Ascending aorta (tissue), 2 donors: ENCODE data around the gene DPYSL4. TPM values are rescaled to one million over a fixed set of nuclear protein-coding genes. Genes with fewer than 3 reads are reported as not detected.

ENCODE experiments used
- DNase-seq, 2 donors: peaks; one replicate each; pipeline ENCODE4 v3.0.0-alpha.2; 2019; ENCODE audit warnings: low spot score in 2 of 2
- H3K27ac ChIP-seq, 2 donors: fragments of 200-600 bp; sonication (generic); one replicate each; pipeline ENCODE4 v1.5.1; 2016 to 2017; ENCODE audit warnings: mild to moderate bottlenecking in 1 of 2
- H3K27me3 ChIP-seq: fragments of 200-600 bp; sonication (generic); one replicate; pipeline ENCODE4 v1.5.1; 2017
- H3K36me3 ChIP-seq, 2 donors: fragments of 200-600 bp; sonication (generic); one replicate each; pipeline ENCODE4 v1.5.1; 2016
- H3K4me1 ChIP-seq, 2 donors: fragments of 200-600 bp; sonication (generic); one replicate each; pipeline ENCODE4 v1.5.1; 2016 to 2017; ENCODE audit warnings: mild to moderate bottlenecking in 1 of 2
- H3K4me3 ChIP-seq, 2 donors: fragments of 200-600 bp; sonication (generic); one replicate each; pipeline ENCODE4 v1.5.1; 2016 to 2017; ENCODE audit warnings: mild to moderate bottlenecking in 1 of 2
- H3K9me3 ChIP-seq, 2 donors: fragments of 200-600 bp; sonication (generic); one replicate each; pipeline ENCODE4 v1.5.1; 2016
- CTCF ChIP-seq, 3 experiments: fragments of 200-600 bp in 2 of 3; fragments of 450-650 bp in 1 of 3; sonication (generic) in 2 of 3; IDR thresholded peaks; one replicate each; pipeline ENCODE4 v1.5.1; 2016 to 2019; ENCODE audit warnings: antibody characterized with exemption in 3 of 3, mild to moderate bottlenecking in 1 of 3, moderate library complexity in 1 of 3
- intact Hi-C: fragments of 100-400 bp; cut with DNase I; formaldehyde crosslinking; loops from one replicate; pipeline ENCODE4 v1.15.1; 2023
- total RNA-seq: library from RNA; depleted of rRNA; stranded (reverse); fragments of >200 nt; gene quantifications from one replicate; pipeline ENCODE4 v1.1.0, GENCODE V29; 2016

Gene DPYSL4
- total RNA-seq, 1 donor from 2014 or later = not detected

GRCh38 chr10:132236881-132237280 is 50.1 kb downstream of the DPYSL4 start:
- Histone ChIP-seq H3K4me1 (no peaks in the 10 kb centered on the region), H3K36me3 (no peaks in the 10 kb centered on the region), H3K9me3 (no peaks in the 10 kb centered on the region), H3K27ac (no peak overlapping the region), H3K4me3 (no peak overlapping the region), H3K27me3 (no peaks in the 10 kb centered on the region)
- intact Hi-C loops = no loop called here
- no peak for TF ChIP-seq CTCF (IDR thresholded peaks at IDR 0.05)
- DNase-seq = no peak

- H3K4me1 ChIP-seq = no peaks in the 10 kb centered on the region
- H3K27me3 ChIP-seq = no peaks in the 10 kb centered on the region
- H3K36me3 ChIP-seq = no peaks in the 10 kb centered on the region
- DNase-seq = no peak
- intact Hi-C loops = no loop called here
- no peaks in the 10 kb centered on the region for H3K9me3 ChIP-seq
- H3K27ac ChIP-seq = no peak overlapping the region
- no peak for TF ChIP-seq CTCF (IDR thresholded peaks at IDR 0.05)
- no peak overlapping the region for H3K4me3 ChIP-seq
Observed at GRCh38 chr10:132237396-132237795, 50.6 kb downstream of the DPYSL4 start.

- no peaks in the 10 kb centered on the region for H3K9me3 ChIP-seq
- intact Hi-C loops = no loop called here
- H3K27me3 ChIP-seq = no peaks in the 10 kb centered on the region
- DNase-seq = no peak
- no peaks in the 10 kb centered on the region for H3K36me3 ChIP-seq
- TF ChIP-seq CTCF (IDR thresholded peaks at IDR 0.05) = no peak
- no peaks in the 10 kb centered on the region for H3K4me1 ChIP-seq
- H3K4me3 ChIP-seq = no peak overlapping the region
- H3K27ac ChIP-seq = no peak overlapping the region
Observed at GRCh38 chr10:132237871-132238270, 51.1 kb downstream of the DPYSL4 start.

- intact Hi-C loops = no loop called here
- DNase-seq = no peak
- no peak for TF ChIP-seq CTCF (IDR thresholded peaks at IDR 0.05)
- H3K36me3 ChIP-seq = no peaks in the 10 kb centered on the region
- H3K4me1 ChIP-seq = no peaks in the 10 kb centered on the region
- H3K27ac ChIP-seq = no peak overlapping the region
- no peak overlapping the region for H3K4me3 ChIP-seq
- no peaks in the 10 kb centered on the region for H3K27me3 ChIP-seq
- no peaks in the 10 kb centered on the region for H3K9me3 ChIP-seq
Observed at GRCh38 chr10:132238371-132239125, 51.8 kb downstream of the DPYSL4 start.

- intact Hi-C loops = no loop called here
Observed at GRCh38 chr10:132239126-132240031, 52.6 kb downstream of the DPYSL4 start.

More at GRCh38 chr10:132239126-132240031, 52.6 kb downstream of the DPYSL4 start:
- H3K27ac ChIP-seq = no peak overlapping the region
- no peaks in the 10 kb centered on the region for H3K36me3 ChIP-seq
- TF ChIP-seq CTCF (IDR thresholded peaks at IDR 0.05) = no peak
- no peaks in the 10 kb centered on the region for H3K4me1 ChIP-seq
- no peaks in the 10 kb centered on the region for H3K27me3 ChIP-seq
- no peak overlapping the region for H3K4me3 ChIP-seq
- H3K9me3 ChIP-seq = no peaks in the 10 kb centered on the region
- DNase-seq = no peak
